Measurements from ENCODE around the gene ZKSCAN5. TPM values are rescaled to one million over a fixed set of nuclear protein-coding genes. Genes with fewer than 3 reads are reported as not detected.

Gene ZKSCAN5
- total RNA-seq, 2 donors from 2014 or later: 14.9 to 18.2 TPM

- H3K4me3 ChIP-seq (ENCODE audit: low read length): peak overlapping the region; percentile 91
- H3K27me3 Mint-ChIP-seq (ENCODE audit: insufficient read depth): no peaks in the 10 kb centered on the region
- no peak for TF ChIP-seq CTCF (conservative IDR thresholded peaks at IDR 0.05)
- no peak overlapping the region for H3K27ac ChIP-seq (ENCODE audit: low read depth, low read length)
- no peaks in the 10 kb centered on the region for H3K27me3 ChIP-seq (ENCODE audit: control insufficient read depth, insufficient read depth, low read length, poor library complexity, severe bottlenecking)
- peak; percentile 100 for DNase-seq
- no peaks in the 10 kb centered on the region for H3K4me1 ChIP-seq (ENCODE audit: control insufficient read depth, insufficient read depth, low read length)
- H3K9me3 Mint-ChIP-seq: no peaks in the 10 kb centered on the region
- no peaks in the 10 kb centered on the region for H3K9me3 ChIP-seq (ENCODE audit: control insufficient read depth, low read length)
- H3K4me1 Mint-ChIP-seq: peaks cover 16% of the 10 kb centered on the region
- H3K36me3 ChIP-seq (ENCODE audit: control insufficient read depth, insufficient read depth, low read length): peaks cover 4% of the 10 kb centered on the region
- H3K36me3 Mint-ChIP-seq (ENCODE audit: low read depth): peaks cover 17% of the 10 kb centered on the region
- H3K4me3 Mint-ChIP-seq: peak overlapping the region; percentile 83
- WGBS, 2 experiments (ENCODE audit: insufficient coverage in 1 of 2, insufficient read length in 1 of 2): 15 to 83% methylated on average over 4 to 19 of the region's 19 CpGs
- no peak overlapping the region for H3K9ac ChIP-seq (ENCODE audit: extremely low read depth, low read length, poor library complexity, severe bottlenecking)
- peak overlapping the region; percentile 97 for H3K27ac Mint-ChIP-seq
These were observed 220 bp upstream of the ZKSCAN5 start for GRCh38 chr7:99504281-99504602.

- no peak for DNase-seq
- peaks cover 8% of the 10 kb centered on the region for H3K36me3 ChIP-seq (ENCODE audit: control insufficient read depth, insufficient read depth, low read length)
- Mint-ChIP-seq H3K4me3 (peak overlapping the region; percentile 83), H3K27ac (peak overlapping the region; percentile 64), H3K27me3 (ENCODE audit: insufficient read depth) (no peaks in the 10 kb centered on the region), H3K9me3 (no peaks in the 10 kb centered on the region), H3K4me1 (peaks cover 13% of the 10 kb centered on the region), H3K36me3 (ENCODE audit: low read depth) (peaks cover 20% of the 10 kb centered on the region)
- peak overlapping the region; percentile 51 for H3K9ac ChIP-seq (ENCODE audit: extremely low read depth, low read length, poor library complexity, severe bottlenecking)
- H3K27me3 ChIP-seq (ENCODE audit: control insufficient read depth, insufficient read depth, low read length, poor library complexity, severe bottlenecking): no peaks in the 10 kb centered on the region
- peak overlapping the region; percentile 91 for H3K4me3 ChIP-seq (ENCODE audit: low read length)
- no peaks in the 10 kb centered on the region for H3K4me1 ChIP-seq (ENCODE audit: control insufficient read depth, insufficient read depth, low read length)
- WGBS, 2 experiments (ENCODE audit: insufficient coverage in 1 of 2, insufficient read length in 1 of 2): 2 to 3% methylated on average over 5 to 11 of the region's 11 CpGs
- no peaks in the 10 kb centered on the region for H3K9me3 ChIP-seq (ENCODE audit: control insufficient read depth, low read length)
- no peak overlapping the region for H3K27ac ChIP-seq (ENCODE audit: low read depth, low read length)
- TF ChIP-seq CTCF (conservative IDR thresholded peaks at IDR 0.05): no peak
These were observed 831 bp downstream of the ZKSCAN5 start for GRCh38 chr7:99505324-99505662.

- H3K9me3 ChIP-seq (ENCODE audit: control insufficient read depth, low read length): no peaks in the 10 kb centered on the region
- WGBS, 2 experiments (ENCODE audit: insufficient coverage in 1 of 2, insufficient read length in 1 of 2): 92 to 94% methylated on average over 1 of the region's 1 CpG
- no peak for TF ChIP-seq CTCF (conservative IDR thresholded peaks at IDR 0.05)
- no peak for DNase-seq
- no peak overlapping the region for H3K4me3 ChIP-seq (ENCODE audit: low read length)
- Mint-ChIP-seq H3K4me3 (no peak overlapping the region), H3K27me3 (ENCODE audit: insufficient read depth) (no peaks in the 10 kb centered on the region), H3K36me3 (ENCODE audit: low read depth) (peaks cover 54% of the 10 kb centered on the region), H3K27ac (no peak overlapping the region), H3K4me1 (no peaks in the 10 kb centered on the region), H3K9me3 (no peaks in the 10 kb centered on the region)
- no peak overlapping the region for H3K27ac ChIP-seq (ENCODE audit: low read depth, low read length)
- peaks cover 47% of the 10 kb centered on the region for H3K36me3 ChIP-seq (ENCODE audit: control insufficient read depth, insufficient read depth, low read length)
- H3K4me1 ChIP-seq (ENCODE audit: control insufficient read depth, insufficient read depth, low read length): no peaks in the 10 kb centered on the region
- H3K27me3 ChIP-seq (ENCODE audit: control insufficient read depth, insufficient read depth, low read length, poor library complexity, severe bottlenecking): no peaks in the 10 kb centered on the region
- no peak overlapping the region for H3K9ac ChIP-seq (ENCODE audit: extremely low read depth, low read length, poor library complexity, severe bottlenecking)
These were observed 9.6 kb downstream of the ZKSCAN5 start for GRCh38 chr7:99514050-99514449.

All from endodermal cell (in vitro differentiated cells).